ENCODE results near the gene NFASC. TPM values are rescaled to one million over a fixed set of nuclear protein-coding genes. Genes with fewer than 3 reads are reported as not detected.

The NFASC gene
- total RNA-seq, 1 donor, result 36.9 TPM

DNA sequence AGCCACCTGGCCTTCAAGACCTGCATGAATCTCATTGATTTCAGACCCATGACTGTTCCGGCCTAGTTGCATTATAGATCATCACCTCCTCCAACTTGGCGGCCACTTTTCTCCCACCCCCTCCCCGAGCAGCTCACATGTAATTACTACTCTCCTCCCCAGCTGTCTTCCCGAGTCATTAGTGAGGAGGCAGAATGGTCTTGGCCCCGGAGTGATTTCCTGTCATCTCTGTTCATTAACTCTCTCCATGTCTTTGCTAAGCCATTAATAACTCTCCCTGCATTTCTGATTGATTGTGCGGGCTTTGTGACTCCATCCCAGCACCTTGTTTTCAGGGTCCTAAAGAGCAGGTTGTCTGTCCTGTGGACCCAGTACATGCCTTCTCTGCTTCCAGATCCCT lies 96.8 kb downstream of the NFASC start:
- Histone ChIP-seq H3K36me3 (ENCODE audit: insufficient read depth, low read length) (peaks cover 2% of the 10 kb centered on the region), H4K20me1 (ENCODE audit: insufficient read depth, low read length) (peaks cover 3% of the 10 kb centered on the region), H3K4me1 (ENCODE audit: insufficient read depth, low read length) (peaks cover 8% of the 10 kb centered on the region), H3K27ac (ENCODE audit: low read depth, low read length) (no peak overlapping the region), H2AFZ (ENCODE audit: low read length) (no peak overlapping the region), H3K79me2 (ENCODE audit: insufficient read depth, low read length) (no peaks in the 10 kb centered on the region), H3K4me3 (ENCODE audit: insufficient read depth, low read length) (no peak overlapping the region), H3K4me2 (ENCODE audit: insufficient read depth, low read length) (no peak overlapping the region), H3K9me3 (ENCODE audit: low read depth, low read length) (no peaks in the 10 kb centered on the region), H3K27me3 (ENCODE audit: insufficient read depth, low read length) (no peaks in the 10 kb centered on the region)
- peak; percentile 46 for DNase-seq (ENCODE audit: insufficient read length, low spot score, missing footprints)
- TF ChIP-seq, protein P1, sequence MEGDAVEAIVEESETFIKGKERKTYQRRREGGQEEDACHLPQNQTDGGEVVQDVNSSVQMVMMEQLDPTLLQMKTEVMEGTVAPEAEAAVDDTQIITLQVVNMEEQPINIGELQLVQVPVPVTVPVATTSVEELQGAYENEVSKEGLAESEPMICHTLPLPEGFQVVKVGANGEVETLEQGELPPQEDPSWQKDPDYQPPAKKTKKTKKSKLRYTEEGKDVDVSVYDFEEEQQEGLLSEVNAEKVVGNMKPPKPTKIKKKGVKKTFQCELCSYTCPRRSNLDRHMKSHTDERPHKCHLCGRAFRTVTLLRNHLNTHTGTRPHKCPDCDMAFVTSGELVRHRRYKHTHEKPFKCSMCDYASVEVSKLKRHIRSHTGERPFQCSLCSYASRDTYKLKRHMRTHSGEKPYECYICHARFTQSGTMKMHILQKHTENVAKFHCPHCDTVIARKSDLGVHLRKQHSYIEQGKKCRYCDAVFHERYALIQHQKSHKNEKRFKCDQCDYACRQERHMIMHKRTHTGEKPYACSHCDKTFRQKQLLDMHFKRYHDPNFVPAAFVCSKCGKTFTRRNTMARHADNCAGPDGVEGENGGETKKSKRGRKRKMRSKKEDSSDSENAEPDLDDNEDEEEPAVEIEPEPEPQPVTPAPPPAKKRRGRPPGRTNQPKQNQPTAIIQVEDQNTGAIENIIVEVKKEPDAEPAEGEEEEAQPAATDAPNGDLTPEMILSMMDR (IDR thresholded peaks at IDR 0.05; ENCODE audit: extremely low read depth, low read depth, low read length), result no peak

DNA sequence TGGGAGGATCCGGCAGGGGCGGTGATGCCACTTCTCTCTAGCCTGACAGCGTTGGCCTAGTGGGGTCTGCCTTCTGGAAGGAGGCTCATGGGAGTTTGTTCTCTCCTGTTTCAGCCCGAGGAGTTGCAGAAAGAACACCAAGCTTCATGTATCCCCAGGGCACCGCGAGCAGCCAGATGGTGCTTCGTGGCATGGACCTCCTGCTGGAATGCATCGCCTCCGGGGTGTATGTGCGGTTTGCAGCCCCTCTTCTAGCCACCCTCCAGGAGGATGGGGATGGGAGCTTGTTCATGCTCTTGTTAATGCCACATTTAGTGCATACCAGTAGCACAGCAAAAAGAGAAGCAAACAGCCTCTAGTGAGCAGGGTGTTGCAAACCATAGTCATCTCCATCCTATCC lies 97.5 kb downstream of the NFASC start:
- no peak for DNase-seq (ENCODE audit: insufficient read length, low spot score, missing footprints)
- Histone ChIP-seq H3K4me2 (ENCODE audit: insufficient read depth, low read length) (no peak overlapping the region), H2AFZ (ENCODE audit: low read length) (no peak overlapping the region), H3K27me3 (ENCODE audit: insufficient read depth, low read length) (no peaks in the 10 kb centered on the region), H3K36me3 (ENCODE audit: insufficient read depth, low read length) (no peaks in the 10 kb centered on the region), H3K27ac (ENCODE audit: low read depth, low read length) (no peak overlapping the region), H4K20me1 (ENCODE audit: insufficient read depth, low read length) (peaks cover 10% of the 10 kb centered on the region), H3K79me2 (ENCODE audit: insufficient read depth, low read length) (no peaks in the 10 kb centered on the region), H3K9me3 (ENCODE audit: low read depth, low read length) (no peaks in the 10 kb centered on the region), H3K4me3 (ENCODE audit: insufficient read depth, low read length) (no peak overlapping the region), H3K4me1 (ENCODE audit: insufficient read depth, low read length) (peaks cover 13% of the 10 kb centered on the region)
- TF ChIP-seq, protein P1 (IDR thresholded peaks at IDR 0.05; ENCODE audit: extremely low read depth, low read depth, low read length), result no peak

DNA sequence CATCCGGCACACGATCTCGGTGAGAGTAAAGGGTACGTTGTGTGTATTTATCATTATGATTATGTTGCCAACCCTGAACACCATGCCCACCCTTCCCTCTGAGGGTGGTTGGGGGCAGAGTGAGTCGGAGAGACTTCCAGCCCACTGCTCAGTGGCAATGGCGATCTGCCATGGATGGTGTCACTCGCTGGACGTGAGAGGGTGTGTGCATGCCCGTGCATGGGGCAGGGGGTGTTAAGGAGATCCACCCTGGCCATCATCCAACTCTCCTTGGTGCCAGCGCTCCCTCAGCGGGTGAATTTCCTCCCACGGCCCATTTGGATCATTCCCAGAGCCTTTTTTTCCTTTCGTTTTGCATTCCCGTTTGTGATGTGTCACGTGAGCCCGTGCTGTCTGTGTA lies 98.3 kb downstream of the NFASC start:
- H3K27ac ChIP-seq (ENCODE audit: low read depth, low read length), result no peak overlapping the region
- H3K36me3 ChIP-seq (ENCODE audit: insufficient read depth, low read length), result no peaks in the 10 kb centered on the region
- TF ChIP-seq, protein P1 (IDR thresholded peaks at IDR 0.05; ENCODE audit: extremely low read depth, low read depth, low read length), result no peak
- no peak overlapping the region for H3K4me3 ChIP-seq (ENCODE audit: insufficient read depth, low read length)
- no peak for DNase-seq (ENCODE audit: insufficient read length, low spot score, missing footprints)
- no peaks in the 10 kb centered on the region for H3K27me3 ChIP-seq (ENCODE audit: insufficient read depth, low read length)
- no peaks in the 10 kb centered on the region for H3K79me2 ChIP-seq (ENCODE audit: insufficient read depth, low read length)
- no peak overlapping the region for H3K4me2 ChIP-seq (ENCODE audit: insufficient read depth, low read length)
- no peaks in the 10 kb centered on the region for H3K9me3 ChIP-seq (ENCODE audit: low read depth, low read length)
- peaks cover 13% of the 10 kb centered on the region for H3K4me1 ChIP-seq (ENCODE audit: insufficient read depth, low read length)
- H2AFZ ChIP-seq (ENCODE audit: low read length), result no peak overlapping the region
- peaks cover 10% of the 10 kb centered on the region for H4K20me1 ChIP-seq (ENCODE audit: insufficient read depth, low read length)

DNA sequence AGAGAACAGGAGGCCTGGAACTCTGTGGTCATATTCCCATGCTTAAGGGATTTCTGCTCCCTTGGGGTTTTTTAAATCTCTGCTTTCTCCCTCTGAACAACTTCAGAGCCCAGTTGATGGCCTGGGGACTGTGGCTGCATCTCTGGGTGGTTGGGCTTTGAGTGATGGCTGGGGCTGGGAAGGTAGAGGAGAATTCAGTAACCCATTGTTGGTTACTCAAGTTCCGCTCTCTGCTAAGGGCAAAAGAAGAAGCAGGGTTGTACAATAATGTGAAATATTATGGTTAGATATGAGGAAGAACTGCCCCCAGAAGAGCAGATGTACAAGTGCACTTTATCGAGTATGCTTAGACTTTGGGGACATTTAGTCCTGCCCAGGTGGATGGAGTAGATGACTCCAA lies 100.3 kb downstream of the NFASC start:
- H3K9me3 ChIP-seq (ENCODE audit: low read depth, low read length), result no peaks in the 10 kb centered on the region
- H3K27ac ChIP-seq (ENCODE audit: low read depth, low read length), result no peak overlapping the region
- H3K79me2 ChIP-seq (ENCODE audit: insufficient read depth, low read length), result no peaks in the 10 kb centered on the region
- H3K27me3 ChIP-seq (ENCODE audit: insufficient read depth, low read length), result no peaks in the 10 kb centered on the region
- TF ChIP-seq, protein P1 (IDR thresholded peaks at IDR 0.05; ENCODE audit: extremely low read depth, low read depth, low read length), result no peak
- H3K4me2 ChIP-seq (ENCODE audit: insufficient read depth, low read length), result no peak overlapping the region
- DNase-seq (ENCODE audit: insufficient read length, low spot score, missing footprints), result no peak
- peaks cover 13% of the 10 kb centered on the region for H3K4me1 ChIP-seq (ENCODE audit: insufficient read depth, low read length)
- H4K20me1 ChIP-seq (ENCODE audit: insufficient read depth, low read length), result peaks cover 10% of the 10 kb centered on the region
- peaks cover 11% of the 10 kb centered on the region for H3K36me3 ChIP-seq (ENCODE audit: insufficient read depth, low read length)
- H3K4me3 ChIP-seq (ENCODE audit: insufficient read depth, low read length), result no peak overlapping the region
- H2AFZ ChIP-seq (ENCODE audit: low read length), result no peak overlapping the region

All from osteoblast (primary cell).